NCI-H128 (cell line): ENCODE data around the gene NHS.

Source experiments
- DNase-seq: peaks from one replicate; lab custom pipeline; 2025; ENCODE audit not compliant: unreplicated experiment; lab: John Stamatoyannopoulos, UW

NHS gene

DNA sequence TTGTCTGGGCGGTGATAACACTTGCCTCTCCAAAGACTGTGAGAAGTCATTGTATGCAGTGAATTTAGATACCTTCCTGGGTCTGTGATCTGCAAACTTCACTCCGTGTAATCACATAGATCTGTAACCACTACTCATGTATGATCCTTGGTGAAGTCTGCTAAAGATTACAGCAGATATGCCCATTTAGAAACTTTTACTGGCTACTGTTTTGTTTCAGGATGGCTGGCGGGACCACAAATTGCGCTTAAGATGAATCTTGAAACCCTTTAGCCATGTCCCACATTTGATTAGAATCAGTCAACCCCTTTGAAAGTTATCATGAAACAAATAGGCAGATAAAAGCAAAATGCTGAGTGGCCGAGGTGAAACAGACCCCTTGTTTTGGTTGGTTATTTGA, 235.8 kb downstream of the NHS start:
- no peak for DNase-seq

DNA sequence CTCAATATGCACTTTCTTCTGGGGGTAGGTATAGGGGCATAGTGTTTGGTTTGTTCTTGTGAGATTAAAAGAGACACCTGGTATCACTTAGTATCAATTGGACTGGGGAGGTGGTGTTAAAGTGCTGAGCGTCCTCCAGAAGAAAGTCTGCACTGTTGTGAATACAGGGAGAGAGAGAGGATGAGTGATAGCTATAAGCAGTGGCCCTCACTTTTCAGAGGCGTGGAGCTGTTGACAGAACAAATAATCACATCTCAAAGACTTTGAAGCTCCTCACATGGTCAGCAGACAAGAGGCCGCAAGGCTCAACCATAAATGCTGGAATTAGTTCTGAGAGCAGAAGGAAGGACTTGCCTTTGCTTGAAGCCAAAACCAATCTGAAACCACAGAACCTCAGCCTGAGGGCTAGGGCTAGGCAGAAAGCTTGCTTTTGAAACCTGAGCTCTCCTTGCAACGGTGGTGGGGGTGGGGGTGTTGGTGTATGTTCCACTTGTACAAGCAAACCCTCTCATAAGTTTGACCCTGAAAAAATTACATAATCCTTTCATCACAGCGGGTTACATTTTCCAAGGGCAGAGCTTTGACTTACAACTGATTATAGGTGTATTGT, 239.1 kb downstream of the NHS start:
- DNase-seq, result no peak

DNA sequence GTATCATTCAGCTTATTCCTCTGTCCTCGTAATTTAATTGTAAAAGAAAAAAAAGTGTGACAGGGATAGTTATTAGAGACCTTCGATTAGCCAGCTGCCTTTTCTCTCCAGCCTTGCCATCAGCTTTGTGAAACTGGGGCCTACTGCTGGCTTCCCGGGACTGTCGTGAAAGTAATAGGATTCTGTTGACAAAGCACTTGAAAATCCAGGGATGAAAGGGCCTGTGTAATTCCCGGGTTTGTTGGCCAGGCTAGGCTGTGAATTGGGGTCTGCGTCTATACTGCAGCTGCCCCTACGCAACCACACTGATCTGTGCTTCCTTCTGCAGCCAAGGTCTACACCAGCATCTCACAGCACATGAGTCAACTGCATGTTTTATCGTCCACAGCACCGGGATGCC, 241.9 kb downstream of the NHS start:
- DNase-seq, result no peak

DNA sequence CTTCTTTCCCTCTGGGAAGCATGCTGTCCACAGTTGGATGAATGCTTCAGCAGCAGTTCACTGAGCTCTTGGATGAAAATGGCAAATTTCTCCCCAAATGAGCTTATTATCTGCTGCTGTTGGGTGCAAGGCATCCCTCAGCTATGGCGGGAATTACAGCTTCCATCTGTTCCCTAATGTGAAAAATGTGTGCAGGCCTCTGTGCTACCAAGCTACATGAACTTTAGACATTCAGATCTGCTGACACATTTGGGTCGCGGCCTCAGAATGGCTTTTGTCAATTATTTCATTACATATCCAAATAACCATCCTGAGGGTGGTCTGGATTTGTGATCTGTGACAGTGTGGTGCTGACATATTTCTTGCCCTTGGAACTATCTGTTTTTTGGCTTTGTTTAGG, 242.8 kb downstream of the NHS start:
- no peak for DNase-seq

DNA sequence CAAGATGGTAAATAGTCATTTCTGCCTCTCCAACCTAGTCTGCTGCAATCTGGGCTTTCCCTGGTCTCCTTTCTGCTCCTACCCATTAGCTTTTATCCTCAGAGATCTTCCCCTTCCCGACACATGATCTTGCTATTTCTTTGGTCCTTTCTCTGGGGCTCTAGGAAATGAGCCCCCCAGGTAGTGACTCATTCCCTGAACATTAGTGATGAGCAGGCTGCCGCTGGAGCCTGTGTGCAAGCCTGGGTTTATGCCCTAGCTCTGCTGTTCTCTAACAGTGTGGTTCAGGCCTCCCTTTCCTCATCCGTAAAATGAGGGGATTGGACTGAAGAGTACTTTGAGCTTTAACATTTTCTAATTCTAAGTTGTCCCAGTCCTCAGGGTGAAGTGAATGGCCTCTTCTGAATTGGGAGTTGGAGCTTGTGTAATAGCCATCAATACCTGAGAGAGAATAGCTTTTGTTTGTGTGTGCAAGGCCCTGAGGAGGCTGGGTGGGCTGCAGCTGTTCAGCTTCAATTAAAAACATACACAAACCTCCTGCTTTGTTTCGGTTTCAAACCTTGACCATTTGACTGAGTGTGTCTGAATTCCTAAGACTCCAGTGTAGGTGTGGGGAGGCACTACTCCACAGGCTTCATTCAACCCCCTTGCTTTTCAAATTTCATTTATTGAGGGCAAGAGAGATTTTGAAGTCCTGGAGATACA, 246.7 kb downstream of the NHS start:
- no peak for DNase-seq

DNA sequence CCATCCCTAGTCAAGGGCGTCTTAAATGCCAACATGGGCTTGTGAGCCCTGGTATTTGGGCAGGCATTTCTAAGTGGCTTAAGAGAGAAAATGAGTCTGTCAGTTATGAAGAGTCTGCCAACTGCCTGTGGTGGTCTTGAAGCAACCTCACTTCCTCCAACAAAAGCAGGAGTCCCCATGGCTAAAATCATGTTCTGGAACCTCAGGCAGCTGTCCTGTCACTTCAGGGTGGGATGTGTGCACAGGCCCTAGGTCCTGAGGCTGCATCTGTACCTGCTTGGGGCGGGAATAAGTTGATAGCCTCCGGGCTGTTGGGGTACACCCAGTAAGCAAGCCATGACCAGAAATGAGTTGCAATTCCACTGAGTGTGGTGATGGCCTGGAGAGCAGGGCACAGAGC, 247.3 kb downstream of the NHS start:
- no peak for DNase-seq

DNA sequence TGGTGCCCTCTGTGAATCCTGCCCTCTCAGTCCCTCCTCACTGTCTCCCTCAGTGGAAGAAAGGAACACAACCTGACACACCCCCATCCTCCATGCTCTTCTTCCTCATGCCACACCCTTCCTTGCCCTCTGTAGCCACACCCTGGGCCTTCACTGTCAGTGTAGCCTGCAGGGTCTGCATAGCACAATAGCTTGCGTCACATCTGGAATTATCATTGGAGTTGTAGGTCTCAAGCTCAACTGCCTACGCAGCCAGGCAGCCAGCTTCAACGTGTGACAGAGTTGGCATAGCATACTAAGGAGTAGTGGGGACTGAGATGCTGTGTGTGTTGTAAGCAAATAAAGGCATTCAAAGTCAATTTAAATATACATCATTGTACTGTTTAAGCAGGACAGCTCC, 248.8 kb downstream of the NHS start:
- no peak for DNase-seq

DNA sequence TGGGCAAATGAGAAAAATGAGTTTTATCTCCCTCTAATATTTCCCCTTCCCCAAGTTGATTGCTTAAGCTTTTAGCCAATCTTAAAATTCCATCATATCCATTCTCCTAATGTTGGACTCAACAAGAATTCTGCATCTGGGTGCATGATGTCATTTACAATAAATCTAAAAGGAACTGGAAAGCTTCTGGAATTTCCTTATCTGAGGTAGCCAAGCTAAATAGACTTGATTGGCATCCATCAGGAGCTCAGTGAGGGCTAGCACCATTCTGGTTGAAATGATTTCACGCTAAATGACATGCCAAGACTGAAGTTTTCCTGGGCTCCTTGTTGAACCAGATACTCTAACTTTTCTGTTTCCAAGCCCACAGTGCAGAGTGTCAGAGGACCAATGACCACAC, 252.0 kb downstream of the NHS start:
- DNase-seq, result no peak

DNA sequence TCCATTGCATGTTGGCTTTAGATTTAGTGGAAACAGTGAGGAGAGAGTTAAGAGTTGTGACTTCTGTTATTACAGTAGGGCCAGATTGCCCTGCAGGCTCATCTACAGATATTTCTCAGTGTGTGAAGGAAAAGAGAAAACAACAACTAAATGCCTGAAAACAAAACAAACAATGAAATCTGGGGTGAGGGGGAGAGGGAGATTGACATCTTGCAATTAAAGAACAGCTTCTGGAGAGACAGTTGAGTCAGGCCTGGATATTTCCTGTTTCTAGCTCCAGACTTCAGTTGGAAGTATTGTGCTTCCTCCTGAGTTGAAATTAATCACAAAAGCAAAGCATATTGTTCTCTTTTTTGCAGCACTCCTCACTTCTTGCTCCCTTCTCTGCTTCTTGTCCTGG, 254.0 kb downstream of the NHS start:
- DNase-seq, result no peak

DNA sequence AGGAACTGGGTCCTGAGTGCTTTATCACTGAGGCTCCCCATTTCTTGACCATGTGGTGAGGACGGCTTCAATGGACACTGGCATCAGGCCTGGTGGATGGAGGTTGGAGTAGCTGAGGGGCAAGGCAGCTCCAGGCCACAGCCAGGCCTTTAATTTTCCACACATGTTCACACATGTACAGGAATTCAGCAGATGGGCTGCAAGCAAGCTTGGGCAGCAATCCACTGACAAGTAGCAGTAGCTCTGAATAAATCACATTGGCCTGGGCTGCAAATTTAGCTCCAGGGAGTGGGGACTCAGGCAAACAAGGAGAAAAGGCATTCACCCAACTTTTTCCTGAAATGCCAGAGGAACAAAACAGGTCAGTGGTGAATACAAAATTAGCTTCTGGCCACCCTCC, 254.5 kb downstream of the NHS start:
- DNase-seq, result no peak

DNA sequence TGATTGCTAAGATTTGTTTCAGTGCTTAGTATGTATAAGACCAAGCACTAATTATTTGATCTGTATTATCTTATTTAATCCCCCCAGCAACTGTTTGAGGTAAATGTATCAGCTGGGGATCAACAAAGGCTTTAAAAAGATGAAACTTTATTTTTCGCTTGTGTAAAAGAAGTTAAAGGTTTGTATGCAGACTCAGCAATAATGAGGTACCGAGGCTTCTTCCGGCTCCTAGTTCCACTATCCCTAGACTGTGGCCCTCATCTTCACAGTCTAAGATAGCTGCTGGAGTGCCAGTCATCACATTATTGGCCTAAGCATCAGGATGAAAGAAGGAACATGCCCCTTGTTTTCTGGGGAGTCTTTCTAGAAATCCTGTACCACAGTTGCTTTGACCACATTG, 256.6 kb downstream of the NHS start:
- DNase-seq, result no peak

DNA sequence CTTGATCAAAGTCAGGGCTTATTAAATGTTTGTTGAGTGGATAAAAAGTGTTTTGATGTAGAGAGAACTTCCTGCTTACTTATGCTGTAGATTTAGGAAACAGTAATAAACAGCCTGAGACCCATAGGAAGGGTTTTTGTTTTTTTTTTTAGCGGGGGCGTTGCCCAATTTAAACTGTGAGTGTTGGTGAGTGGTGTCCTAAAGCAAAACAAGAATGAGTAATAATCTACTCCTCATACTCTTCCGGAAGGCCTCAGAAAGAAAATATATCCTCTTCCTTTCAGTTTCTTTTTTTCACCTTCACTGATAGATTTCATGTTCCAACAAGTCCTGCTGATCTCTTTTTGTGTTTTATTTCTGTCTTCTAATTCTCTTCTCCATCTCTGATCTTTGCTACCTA, 257.9 kb downstream of the NHS start:
- no peak for DNase-seq

DNA sequence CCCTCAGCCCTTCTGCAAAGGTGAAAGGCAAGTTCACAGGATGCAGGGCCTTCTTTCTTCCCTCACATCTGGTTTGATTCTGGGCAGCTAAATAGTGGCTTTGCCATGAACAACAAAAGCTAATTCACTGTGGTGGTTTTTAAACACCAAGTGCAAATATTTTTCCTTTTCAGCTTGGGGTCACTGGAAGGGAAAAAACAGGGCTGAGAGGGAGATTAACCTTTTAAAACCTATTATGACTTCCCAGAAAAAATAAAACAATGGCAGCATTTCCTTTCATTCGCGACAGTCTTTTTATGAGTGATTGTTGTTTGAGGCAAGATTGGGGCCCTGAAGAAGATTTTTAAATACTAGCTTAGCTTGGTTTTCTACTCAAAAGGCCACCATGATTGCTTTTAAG, 258.5 kb downstream of the NHS start:
- DNase-seq, result no peak

DNA sequence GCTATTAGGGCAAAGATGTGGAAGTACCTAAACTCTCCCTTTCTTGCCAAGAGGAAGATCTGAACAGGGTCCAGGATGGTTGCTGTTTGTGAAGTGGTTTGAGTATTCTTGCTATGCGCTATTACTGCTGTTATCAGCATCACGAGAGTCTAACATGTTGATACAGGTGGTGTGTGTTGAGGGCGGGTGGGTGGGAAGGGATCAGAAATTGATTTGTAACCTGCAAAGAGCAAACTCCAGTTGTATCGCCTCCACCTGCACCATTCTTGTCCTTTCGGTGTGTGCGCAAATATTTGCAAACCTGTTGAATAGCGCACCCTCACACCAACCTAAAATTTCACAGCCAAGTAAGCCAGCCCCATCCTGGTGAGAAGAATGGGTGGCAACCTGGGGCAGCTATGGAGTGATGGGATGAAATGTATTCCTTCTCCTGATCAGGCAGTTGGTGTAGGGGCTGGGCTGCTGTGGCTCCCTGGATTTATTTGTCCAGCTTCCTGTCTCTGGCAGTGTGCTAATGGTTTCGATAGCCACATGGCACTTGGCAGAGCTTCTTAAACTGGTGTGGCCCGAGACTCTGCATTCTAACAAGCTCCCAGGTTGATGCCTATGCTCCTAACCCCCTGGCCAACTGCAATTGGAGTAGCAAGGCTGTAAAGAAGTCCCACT, 259.7 kb downstream of the NHS start:
- no peak for DNase-seq

DNA sequence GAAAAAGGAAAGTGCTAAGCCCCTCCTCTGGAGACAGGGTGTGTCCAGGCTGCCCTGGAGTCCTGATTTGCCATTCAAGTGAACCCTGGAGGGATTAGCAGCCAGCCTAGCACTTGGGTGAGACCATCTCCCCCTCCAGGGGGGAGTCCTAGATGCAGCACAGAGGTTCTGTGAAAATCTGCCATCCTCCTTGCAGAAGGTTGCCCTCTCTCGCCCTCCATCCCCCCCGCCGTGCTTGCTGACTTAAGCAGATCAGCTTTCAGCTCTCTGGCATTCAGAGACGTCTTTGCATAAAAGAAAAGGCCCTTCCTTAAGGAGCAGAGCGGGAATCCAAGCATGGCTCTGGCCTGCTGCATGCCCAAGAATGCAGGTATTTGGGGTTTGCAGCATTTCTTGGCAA, 260.2 kb downstream of the NHS start:
- no peak for DNase-seq

DNA sequence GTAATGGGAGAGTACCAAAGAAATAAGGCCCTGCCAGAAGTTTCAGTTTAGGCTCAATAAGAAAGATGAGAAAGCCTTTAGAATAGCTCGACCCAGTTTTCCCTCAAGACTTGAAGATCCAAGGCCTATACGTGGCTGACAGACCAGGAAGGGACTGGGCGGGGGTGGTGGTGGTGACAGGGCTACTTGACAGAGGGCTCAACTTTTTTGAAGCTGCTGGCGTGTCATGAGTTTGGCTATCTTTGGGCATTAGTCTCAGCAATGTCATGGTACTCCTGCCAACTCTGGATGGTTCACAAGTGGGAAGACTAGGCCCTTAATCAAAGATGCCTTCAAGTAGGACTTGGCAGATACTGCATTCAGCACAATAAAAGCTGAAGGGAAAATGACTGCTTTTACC, 262.2 kb downstream of the NHS start:
- no peak for DNase-seq

DNA sequence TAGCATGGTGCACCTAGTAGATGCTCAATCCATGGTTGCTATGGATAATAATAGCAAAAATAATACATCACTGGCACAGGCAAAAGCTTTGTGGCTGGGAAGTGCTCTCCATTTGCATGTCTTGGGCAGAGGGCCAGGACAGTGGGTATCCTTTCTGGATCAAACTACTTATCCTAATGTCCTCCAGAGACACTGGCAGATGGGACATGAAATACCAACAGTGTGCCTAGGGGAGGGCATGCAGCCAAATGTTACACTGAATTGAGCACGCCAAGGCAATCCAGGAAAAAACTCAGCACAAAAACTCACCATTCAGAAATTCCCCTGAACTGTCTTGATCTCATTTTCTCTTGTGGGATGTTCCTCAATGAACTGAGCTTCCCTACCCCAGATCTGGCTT, 263.7 kb downstream of the NHS start:
- DNase-seq, result no peak

DNA sequence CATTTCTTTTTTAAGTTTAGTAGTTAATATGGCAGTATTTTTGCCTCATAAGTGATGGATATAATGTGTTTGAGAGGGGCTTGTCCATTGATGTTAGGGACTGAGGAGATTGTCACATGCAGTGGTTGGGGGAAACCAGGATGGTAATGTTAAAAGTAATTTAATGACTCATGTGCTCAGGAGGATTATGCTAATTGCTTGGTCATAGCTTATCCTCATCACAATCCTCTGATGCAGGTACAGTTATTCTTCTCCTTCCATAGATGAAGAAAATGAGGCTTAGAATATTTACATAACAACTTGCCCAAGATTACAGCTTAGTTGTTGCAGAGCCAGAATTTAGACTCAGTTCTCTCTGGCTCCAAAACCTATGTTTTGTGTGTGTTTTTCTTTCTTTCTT, 267.9 kb downstream of the NHS start:
- DNase-seq, result no peak

DNA sequence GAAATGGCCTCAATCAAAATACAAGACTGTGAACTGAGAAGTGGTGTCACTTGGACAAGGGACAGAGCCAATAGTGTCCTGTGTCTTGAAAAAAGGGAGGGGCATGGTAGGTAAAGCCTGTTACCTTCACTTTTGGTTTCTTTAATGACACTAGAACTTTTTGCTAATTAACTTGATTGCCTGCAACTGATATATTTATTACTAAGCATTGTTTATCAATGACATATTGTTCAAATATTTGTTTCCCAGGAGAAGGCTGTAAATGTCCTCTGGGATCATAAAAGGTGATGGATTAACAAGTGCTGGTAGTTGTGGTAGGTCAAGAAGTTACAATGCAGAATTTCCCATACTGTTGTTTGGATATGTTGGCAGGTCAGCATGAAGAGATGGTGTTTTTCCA, 268.5 kb downstream of the NHS start:
- DNase-seq, result no peak

DNA sequence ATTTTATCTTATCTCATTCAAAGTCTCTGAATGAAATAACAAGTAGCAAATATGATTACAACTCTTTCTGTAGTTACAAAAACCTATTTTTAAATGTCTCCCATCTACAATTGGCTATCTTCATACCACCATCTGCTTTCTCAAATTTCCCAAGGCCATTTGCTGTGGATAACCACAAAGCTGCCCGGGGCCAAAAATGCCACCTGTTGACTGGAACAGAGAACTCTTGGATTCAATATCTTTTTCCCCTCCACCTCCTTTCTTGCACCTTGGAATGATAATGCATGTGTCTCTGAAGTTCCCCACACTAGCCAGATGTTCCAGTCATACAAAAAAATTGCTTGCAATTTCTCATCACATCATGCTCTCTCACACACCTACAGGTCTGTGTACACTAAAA, 269.0 kb downstream of the NHS start:
- DNase-seq, result no peak

DNA sequence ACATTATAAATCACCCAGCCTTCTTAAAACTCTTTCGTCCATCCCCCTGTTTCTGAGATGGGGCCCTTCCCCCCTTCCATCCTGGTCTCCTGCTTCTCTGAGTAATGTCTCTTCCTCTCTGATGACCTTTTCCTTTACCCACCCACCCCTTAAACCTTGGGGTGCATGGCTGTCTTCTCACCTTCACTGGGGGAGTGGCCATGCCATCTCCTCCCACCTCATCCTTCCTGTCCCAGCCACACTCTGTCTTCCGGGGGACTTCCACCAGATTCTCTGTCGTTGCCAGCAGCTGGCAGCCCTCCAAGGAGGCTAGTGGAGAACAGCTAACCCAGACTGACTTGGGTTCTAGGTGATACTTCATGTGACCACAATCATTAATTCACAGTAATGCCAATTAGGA, 279.1 kb downstream of the NHS start:
- DNase-seq, result no peak

DNA sequence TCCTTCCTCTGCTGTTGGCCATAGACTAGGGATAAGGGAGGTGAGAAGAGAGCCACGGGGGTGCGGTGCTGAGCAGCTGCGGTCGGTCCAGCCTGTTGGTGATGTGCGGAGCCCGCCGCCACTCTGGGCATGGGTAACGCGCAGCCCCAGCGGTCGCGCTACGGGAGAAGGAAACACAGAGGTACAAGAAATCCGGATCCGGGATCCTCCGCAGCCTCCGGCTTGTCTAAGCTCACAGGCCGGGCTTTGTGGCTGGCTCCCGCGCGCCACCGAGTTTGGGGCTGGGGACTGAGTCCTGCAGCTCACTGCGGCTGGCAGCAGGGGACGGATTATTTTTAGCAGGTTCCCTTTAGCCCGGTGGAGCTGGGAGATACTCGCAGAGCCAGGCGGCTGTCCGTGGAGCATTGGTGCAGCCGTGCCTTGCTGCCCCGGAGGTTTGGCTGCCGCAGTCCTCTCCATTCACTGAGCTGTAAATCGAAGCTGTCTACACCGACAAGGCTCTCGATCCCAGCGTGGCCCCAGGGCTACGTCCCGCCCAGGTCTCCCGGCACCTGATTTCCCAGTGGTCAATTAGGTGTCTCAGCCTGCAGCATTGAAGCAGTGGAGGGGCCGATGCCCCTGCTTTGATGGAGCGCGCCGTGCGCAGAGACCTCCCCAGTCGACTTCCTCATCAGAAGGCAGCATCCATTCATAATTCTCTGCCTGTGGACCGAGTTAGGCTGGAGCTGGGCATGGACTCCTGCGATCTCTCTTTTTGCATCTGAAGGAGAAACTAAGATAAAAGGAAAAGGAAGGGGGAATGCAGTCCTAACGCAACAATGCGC, 280.4 kb downstream of the NHS start:
- DNase-seq, result no peak
